Loucy (cell line): ENCODE results near the gene CIRBP.

Experiments used
- H2AFZ ChIP-seq: fragments of 200-600 bp; sonication (generic); 2 replicates; pipeline ENCODE4 v1.6.0; 2016; ENCODE audit warnings: antibody characterized with exemption, mild to moderate bottlenecking, low read length, moderate library complexity
- H3F3A ChIP-seq: fragments of 200-600 bp; 2 replicates; pipeline ENCODE4 v1.6.0; 2016; ENCODE audit warnings: antibody characterized with exemption, low read depth, mild to moderate bottlenecking
- H3K27me3 ChIP-seq: fragments of 200-600 bp; sonication (generic); 2 replicates; pipeline ENCODE4 v1.6.1; 2014; ENCODE audit warnings: low read length, mild to moderate bottlenecking; ENCODE audit not compliant: insufficient read depth, poor library complexity, severe bottlenecking
- H3K36me3 ChIP-seq: fragments of 200-600 bp; sonication (generic); 2 replicates; pipeline ENCODE4 v1.6.1; 2016; ENCODE audit warnings: low read length; ENCODE audit not compliant: insufficient read depth
- H3K4me1 ChIP-seq: fragments of 200-600 bp; sonication (generic); 2 replicates; pipeline ENCODE4 v1.5.1; 2014; ENCODE audit warnings: low read length, mild to moderate bottlenecking; ENCODE audit not compliant: insufficient read depth, poor library complexity, severe bottlenecking
- H3K4me2 ChIP-seq: fragments of 200-600 bp; sonication (generic); 2 replicates; pipeline ENCODE4 v1.6.0; 2014; ENCODE audit warnings: antibody characterized with exemption, low read length, low read depth, mild to moderate bottlenecking; ENCODE audit not compliant: poor library complexity, severe bottlenecking
- H3K4me3 ChIP-seq: fragments of 200-600 bp; sonication (generic); 2 replicates; pipeline ENCODE4 v1.5.1; 2014; ENCODE audit warnings: low read length, mild to moderate bottlenecking, mixed read lengths; ENCODE audit not compliant: poor library complexity, severe bottlenecking
- H3K79me2 ChIP-seq: fragments of 200-600 bp; sonication (generic); 2 replicates; pipeline ENCODE4 v1.6.1; 2014; ENCODE audit warnings: low read length; ENCODE audit not compliant: insufficient read depth
- H3K9ac ChIP-seq: fragments of 200-600 bp; sonication (generic); 2 replicates; pipeline ENCODE4 v1.6.0; 2014; ENCODE audit warnings: mild to moderate bottlenecking, low read depth, low read length, moderate library complexity; ENCODE audit not compliant: poor library complexity, severe bottlenecking
- H3K9me2 ChIP-seq: fragments of 200-600 bp; sonication (generic); replicated peaks from 2 replicates; pipeline ENCODE4 v1.6.1; 2016; ENCODE audit warnings: low read depth, low read length, mixed read lengths
- H3K9me3 ChIP-seq: fragments of 200-600 bp; sonication (generic); 2 replicates; pipeline ENCODE4 v1.6.1; 2014; ENCODE audit warnings: mild to moderate bottlenecking, antibody characterized with exemption, low read length, low read depth; ENCODE audit not compliant: insufficient read depth
- H4K20me1 ChIP-seq: fragments of 200-600 bp; sonication (generic); 2 replicates; pipeline ENCODE4 v1.6.0; 2014; ENCODE audit warnings: antibody characterized with exemption, low read length, mild to moderate bottlenecking; ENCODE audit not compliant: insufficient read depth, poor library complexity, severe bottlenecking
- EZH2phosphoT487 ChIP-seq: fragments of 200-600 bp; IDR thresholded peaks from 2 replicates; pipeline ENCODE4 v1.6.1; 2018; ENCODE audit warnings: antibody characterized with exemption, mild to moderate bottlenecking, moderate library complexity, borderline replicate concordance
- TF ChIP-seq, protein P1 (sequence below): fragments of 200-600 bp; sonication (generic); conservative IDR thresholded peaks from 2 replicates; pipeline ENCODE4 v1.5.1; 2014; ENCODE audit warnings: mild to moderate bottlenecking, antibody characterized with exemption, low read length

Gene CIRBP

DNA sequence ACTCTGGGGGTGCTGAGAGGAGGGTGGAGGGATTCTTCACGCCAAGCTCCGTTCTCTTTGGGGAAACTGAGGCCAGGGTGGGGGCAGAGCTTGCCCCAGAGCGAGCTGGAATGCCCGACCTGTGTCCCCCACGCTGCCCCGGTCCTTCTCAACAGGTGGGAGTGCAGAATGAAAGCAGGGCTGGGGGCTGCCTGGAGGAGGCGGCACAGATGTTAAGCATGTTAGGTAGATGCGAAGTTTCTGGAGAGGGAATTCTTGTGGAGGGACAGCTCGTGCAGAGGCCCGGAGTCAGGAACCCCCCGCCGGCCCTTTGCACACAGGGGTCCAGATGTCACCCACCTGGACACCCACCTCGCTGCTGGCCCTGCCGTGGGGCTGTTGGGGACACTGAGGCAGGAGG lies 25.6 kb downstream of the CIRBP start:
- no peaks in the 10 kb centered on the region for H3K4me1 ChIP-seq
- TF ChIP-seq, protein P1, sequence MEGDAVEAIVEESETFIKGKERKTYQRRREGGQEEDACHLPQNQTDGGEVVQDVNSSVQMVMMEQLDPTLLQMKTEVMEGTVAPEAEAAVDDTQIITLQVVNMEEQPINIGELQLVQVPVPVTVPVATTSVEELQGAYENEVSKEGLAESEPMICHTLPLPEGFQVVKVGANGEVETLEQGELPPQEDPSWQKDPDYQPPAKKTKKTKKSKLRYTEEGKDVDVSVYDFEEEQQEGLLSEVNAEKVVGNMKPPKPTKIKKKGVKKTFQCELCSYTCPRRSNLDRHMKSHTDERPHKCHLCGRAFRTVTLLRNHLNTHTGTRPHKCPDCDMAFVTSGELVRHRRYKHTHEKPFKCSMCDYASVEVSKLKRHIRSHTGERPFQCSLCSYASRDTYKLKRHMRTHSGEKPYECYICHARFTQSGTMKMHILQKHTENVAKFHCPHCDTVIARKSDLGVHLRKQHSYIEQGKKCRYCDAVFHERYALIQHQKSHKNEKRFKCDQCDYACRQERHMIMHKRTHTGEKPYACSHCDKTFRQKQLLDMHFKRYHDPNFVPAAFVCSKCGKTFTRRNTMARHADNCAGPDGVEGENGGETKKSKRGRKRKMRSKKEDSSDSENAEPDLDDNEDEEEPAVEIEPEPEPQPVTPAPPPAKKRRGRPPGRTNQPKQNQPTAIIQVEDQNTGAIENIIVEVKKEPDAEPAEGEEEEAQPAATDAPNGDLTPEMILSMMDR = no peak
- no peak for TF ChIP-seq EZH2phosphoT487
- no peaks in the 10 kb centered on the region for H3K36me3 ChIP-seq
- H3K9me2 ChIP-seq = no peaks in the 10 kb centered on the region
- H3K4me3 ChIP-seq = no peak overlapping the region
- no peaks in the 10 kb centered on the region for H3K27me3 ChIP-seq
- no peak overlapping the region for H3K9ac ChIP-seq
- H3K4me2 ChIP-seq = no peak overlapping the region
- no peaks in the 10 kb centered on the region for H3K79me2 ChIP-seq
- no peaks in the 10 kb centered on the region for H3K9me3 ChIP-seq
- no peaks in the 10 kb centered on the region for H4K20me1 ChIP-seq
- H3F3A ChIP-seq = no peaks in the 10 kb centered on the region
- no peak overlapping the region for H2AFZ ChIP-seq

DNA sequence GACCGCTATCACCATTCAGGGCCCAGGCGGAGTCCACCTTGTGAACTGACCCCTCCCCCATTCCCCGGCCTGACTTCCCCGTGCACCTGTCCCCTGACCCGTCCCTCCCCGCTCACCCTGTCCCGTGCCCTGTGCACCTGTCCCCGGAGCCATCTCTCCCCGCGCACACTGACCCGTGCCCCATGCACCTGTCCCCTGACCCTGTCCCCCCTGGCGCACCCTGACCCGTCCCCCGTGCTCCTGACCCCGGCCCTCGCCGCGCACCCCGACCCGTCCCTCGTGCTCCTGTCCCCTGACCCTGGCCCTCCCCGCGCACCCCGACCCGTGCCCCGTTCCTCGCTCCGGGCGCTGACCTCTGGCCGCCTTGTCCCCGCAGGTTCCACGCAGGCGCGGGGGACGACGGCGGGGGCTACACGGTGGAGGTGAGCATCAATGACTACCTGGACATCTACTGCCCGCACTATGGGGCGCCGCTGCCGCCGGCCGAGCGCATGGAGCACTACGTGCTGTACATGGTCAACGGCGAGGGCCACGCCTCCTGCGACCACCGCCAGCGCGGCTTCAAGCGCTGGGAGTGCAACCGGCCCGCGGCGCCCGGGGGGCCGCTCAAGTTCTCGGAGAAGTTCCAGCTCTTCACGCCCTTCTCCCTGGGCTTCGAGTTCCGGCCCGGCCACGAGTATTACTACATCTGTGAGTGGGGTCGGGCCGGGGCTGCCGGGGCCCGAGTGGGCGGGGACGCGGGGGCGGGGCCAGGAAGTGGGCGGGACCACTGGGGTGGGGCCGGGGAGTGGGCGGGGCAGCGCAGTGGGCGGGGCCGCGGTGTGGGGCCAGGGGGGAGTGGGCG lies 26.3 kb downstream of the CIRBP start:
- TF ChIP-seq EZH2phosphoT487 = no peak
- TF ChIP-seq, protein P1 = no peak
- H3K27me3 ChIP-seq = no peaks in the 10 kb centered on the region
- no peaks in the 10 kb centered on the region for H3K36me3 ChIP-seq
- H3K4me1 ChIP-seq = no peaks in the 10 kb centered on the region
- H3K9me3 ChIP-seq = no peaks in the 10 kb centered on the region
- no peaks in the 10 kb centered on the region for H3F3A ChIP-seq
- no peak overlapping the region for H3K4me3 ChIP-seq
- no peak overlapping the region for H2AFZ ChIP-seq
- no peaks in the 10 kb centered on the region for H4K20me1 ChIP-seq
- H3K9ac ChIP-seq = no peak overlapping the region
- no peaks in the 10 kb centered on the region for H3K9me2 ChIP-seq
- no peaks in the 10 kb centered on the region for H3K79me2 ChIP-seq
- H3K4me2 ChIP-seq = no peak overlapping the region

DNA sequence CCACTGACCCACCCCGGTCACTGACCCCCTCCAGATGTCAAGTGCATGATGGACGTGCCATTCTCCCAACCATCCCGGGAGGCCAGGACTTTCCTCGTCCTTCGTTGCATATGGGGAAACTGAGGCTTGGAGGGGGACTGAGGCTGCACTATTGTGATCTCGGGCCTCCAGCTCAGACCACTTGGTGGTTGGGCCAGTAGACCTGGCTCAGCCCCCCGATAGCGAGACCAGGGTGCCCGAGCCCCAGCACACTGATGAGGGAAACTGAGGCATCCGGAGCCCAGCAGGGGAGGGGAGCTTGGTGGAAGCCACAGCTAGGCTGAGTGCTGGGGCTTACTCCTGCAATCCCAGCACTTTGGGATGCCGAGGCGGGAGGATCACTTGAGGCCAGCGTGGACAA lies 26.9 kb downstream of the CIRBP start:
- H3K4me2 ChIP-seq = no peak overlapping the region
- no peaks in the 10 kb centered on the region for H3K79me2 ChIP-seq
- TF ChIP-seq EZH2phosphoT487 = no peak
- TF ChIP-seq, protein P1 = no peak
- H3K36me3 ChIP-seq = no peaks in the 10 kb centered on the region
- H3K27me3 ChIP-seq = no peaks in the 10 kb centered on the region
- H4K20me1 ChIP-seq = no peaks in the 10 kb centered on the region
- no peak overlapping the region for H2AFZ ChIP-seq
- H3K9ac ChIP-seq = no peak overlapping the region
- H3F3A ChIP-seq = no peaks in the 10 kb centered on the region
- no peaks in the 10 kb centered on the region for H3K4me1 ChIP-seq
- no peak overlapping the region for H3K4me3 ChIP-seq
- H3K9me2 ChIP-seq = no peaks in the 10 kb centered on the region
- no peaks in the 10 kb centered on the region for H3K9me3 ChIP-seq
